Calu3 (cell line): Measurements from ENCODE around the gene RFTN1. TPM values are rescaled to one million over a fixed set of nuclear protein-coding genes. Genes with fewer than 3 reads are reported as not detected.

Experiments used
- BruUV-seq: library from RNA; stranded (reverse); fragments of 400-500 nt; replicated peaks from 2 replicates; lab custom pipeline; 2021; lab: Mats Ljungman, UMichigan
- CTCF ChIA-PET: fragments of 300-600 bp; sonication (Branson Sonifier 250); formaldehyde crosslinking; loops from one replicate; lab custom pipeline; 2022; ENCODE audit warnings: antibody characterized with exemption; lab: Charles Lee
- DNase-seq: peaks from one replicate; pipeline ENCODE4 v3.0.0; 2022
- H3K27ac Mint-ChIP-seq: one replicate; pipeline ENCODE4 v1.8.0; 2022; ENCODE audit warnings: mixed read lengths; ENCODE audit not compliant: unreplicated experiment
- H3K27me3 Mint-ChIP-seq: one replicate; pipeline ENCODE4 v1.8.0; 2022; ENCODE audit warnings: mixed read lengths; ENCODE audit not compliant: unreplicated experiment
- H3K36me3 Mint-ChIP-seq: one replicate; pipeline ENCODE4 v1.8.0; 2022; ENCODE audit warnings: mild to moderate bottlenecking, moderate library complexity, mixed read lengths; ENCODE audit not compliant: insufficient read depth, unreplicated experiment
- H3K4me1 Mint-ChIP-seq: one replicate; pipeline ENCODE4 v1.8.0; 2022; ENCODE audit warnings: mild to moderate bottlenecking, low read depth, mixed read lengths; ENCODE audit not compliant: unreplicated experiment
- H3K4me3 Mint-ChIP-seq: one replicate; pipeline ENCODE4 v1.8.0; 2022; ENCODE audit warnings: mild to moderate bottlenecking, low read depth, moderate library complexity, mixed read lengths; ENCODE audit not compliant: unreplicated experiment
- H3K9me3 Mint-ChIP-seq: one replicate; pipeline ENCODE4 v1.8.0; 2022; ENCODE audit warnings: low read depth, mixed read lengths; ENCODE audit not compliant: unreplicated experiment
- intact Hi-C: fragments of 100-400 bp; cut with micrococcal nuclease; formaldehyde crosslinking; loops from one replicate; pipeline ENCODE4 v1.10.0; 2022; ENCODE audit not compliant: unreplicated experiment
- total RNA-seq: library from RNA; stranded (reverse); gene quantifications from 2 replicates; pipeline ENCODE4 v1.2.3, GENCODE V29; 2022
- TF ChIP-seq, protein P1 (sequence below): fragments of 200-600 bp; IDR thresholded peaks from one replicate; pipeline ENCODE4 v1.8.0; 2022; ENCODE audit warnings: antibody characterized with exemption; ENCODE audit not compliant: unreplicated experiment

RFTN1 gene
- total RNA-seq, 1 experiment from 2014 or later, result 1.6 TPM

DNA sequence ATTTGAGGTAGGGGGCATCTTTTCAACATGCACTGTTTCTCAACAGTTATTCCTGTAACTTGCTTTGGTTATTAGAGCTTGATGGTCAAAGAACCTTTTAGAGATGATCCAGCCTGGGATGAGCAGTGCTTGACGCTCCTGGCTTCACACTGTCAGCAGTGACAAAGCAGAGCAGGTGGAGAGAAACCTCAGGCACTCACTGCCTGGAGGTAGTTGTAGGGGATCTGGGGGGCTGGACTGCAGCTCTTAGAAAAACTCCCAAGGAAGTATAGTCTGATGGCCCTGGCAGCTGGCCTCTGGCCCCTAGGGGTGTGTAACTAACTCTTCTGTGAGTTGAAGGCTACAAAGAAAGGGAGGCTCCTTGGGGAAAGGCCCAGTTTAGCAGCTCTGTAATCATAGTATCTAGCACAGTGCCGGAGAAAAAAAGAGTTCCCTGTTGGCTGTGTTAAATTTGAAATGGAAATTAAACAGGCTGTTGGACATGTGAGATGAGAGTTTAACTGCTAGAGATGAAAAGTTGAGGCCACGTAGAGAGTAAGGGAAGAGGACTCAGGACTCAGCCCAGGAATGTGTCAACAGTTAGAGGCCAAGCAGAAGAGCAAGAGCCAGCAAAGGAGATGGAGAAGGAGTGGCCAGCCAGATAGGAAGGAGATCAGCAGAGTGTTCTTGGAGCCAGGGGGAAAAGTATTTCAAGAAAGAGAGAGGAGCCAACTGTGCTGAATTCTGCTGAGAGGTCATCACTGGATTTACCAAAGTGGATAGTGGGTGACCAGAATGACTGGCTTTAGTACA lies 234.3 kb downstream of the RFTN1 start:
- no peak overlapping the region for H3K27ac Mint-ChIP-seq
- H3K9me3 Mint-ChIP-seq, result no peaks in the 10 kb centered on the region
- CTCF ChIA-PET, result no interaction called here
- H3K27me3 Mint-ChIP-seq, result no peaks in the 10 kb centered on the region
- no TSS peak for BruUV-seq
- no peaks in the 10 kb centered on the region for H3K4me1 Mint-ChIP-seq
- intact Hi-C loops, result no loop called here
- no peak overlapping the region for H3K4me3 Mint-ChIP-seq
- no peak for DNase-seq
- H3K36me3 Mint-ChIP-seq, result peaks cover 6% of the 10 kb centered on the region
- TF ChIP-seq, protein P1, sequence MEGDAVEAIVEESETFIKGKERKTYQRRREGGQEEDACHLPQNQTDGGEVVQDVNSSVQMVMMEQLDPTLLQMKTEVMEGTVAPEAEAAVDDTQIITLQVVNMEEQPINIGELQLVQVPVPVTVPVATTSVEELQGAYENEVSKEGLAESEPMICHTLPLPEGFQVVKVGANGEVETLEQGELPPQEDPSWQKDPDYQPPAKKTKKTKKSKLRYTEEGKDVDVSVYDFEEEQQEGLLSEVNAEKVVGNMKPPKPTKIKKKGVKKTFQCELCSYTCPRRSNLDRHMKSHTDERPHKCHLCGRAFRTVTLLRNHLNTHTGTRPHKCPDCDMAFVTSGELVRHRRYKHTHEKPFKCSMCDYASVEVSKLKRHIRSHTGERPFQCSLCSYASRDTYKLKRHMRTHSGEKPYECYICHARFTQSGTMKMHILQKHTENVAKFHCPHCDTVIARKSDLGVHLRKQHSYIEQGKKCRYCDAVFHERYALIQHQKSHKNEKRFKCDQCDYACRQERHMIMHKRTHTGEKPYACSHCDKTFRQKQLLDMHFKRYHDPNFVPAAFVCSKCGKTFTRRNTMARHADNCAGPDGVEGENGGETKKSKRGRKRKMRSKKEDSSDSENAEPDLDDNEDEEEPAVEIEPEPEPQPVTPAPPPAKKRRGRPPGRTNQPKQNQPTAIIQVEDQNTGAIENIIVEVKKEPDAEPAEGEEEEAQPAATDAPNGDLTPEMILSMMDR, result no peak

DNA sequence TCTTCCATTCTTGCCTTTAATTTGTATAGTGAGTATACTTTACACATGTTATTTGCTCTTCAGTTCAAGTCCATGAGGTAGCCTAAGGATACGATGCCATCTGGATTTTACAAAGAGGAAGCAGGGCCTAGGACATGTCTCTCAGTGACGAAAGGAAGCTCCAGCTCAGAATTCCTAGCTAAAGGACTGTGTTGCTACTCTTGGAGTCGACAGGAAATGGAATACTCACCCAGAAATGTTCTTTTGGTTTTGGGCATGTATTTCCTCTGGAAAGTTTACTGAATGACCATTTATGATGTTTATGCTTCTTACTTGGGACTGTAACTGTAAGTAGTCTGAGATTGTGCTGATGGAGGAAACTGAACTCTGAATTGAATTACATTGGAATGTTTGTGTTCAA lies 236.0 kb downstream of the RFTN1 start:
- no peak overlapping the region for H3K4me3 Mint-ChIP-seq
- H3K36me3 Mint-ChIP-seq, result peaks cover 6% of the 10 kb centered on the region
- DNase-seq, result no peak
- no peak overlapping the region for H3K27ac Mint-ChIP-seq
- no peaks in the 10 kb centered on the region for H3K9me3 Mint-ChIP-seq
- BruUV-seq, result no TSS peak
- intact Hi-C loops, result no loop called here
- no peaks in the 10 kb centered on the region for H3K4me1 Mint-ChIP-seq
- no peaks in the 10 kb centered on the region for H3K27me3 Mint-ChIP-seq
- CTCF ChIA-PET, result no interaction called here
- TF ChIP-seq, protein P1, result no peak

DNA sequence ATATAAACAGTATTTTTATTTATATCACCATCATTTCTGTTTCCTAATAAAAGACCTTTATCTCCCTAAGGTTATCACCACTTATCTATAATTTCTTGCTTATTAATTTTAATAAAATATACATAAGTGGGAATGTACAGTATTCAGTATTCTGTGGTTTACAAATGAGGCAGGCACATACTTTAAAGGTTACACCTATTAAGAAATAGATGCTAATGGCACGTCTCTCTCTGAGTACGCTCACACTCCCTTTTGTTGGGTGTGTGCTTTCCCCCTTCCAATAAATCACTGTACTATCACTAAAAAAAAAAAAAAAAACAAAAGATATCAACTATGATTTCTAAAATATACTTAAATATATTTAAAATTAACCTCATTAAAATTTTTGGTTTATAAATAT lies 239.6 kb downstream of the RFTN1 start:
- Mint-ChIP-seq H3K9me3 (no peaks in the 10 kb centered on the region), H3K4me1 (no peaks in the 10 kb centered on the region), H3K27ac (no peak overlapping the region), H3K36me3 (no peaks in the 10 kb centered on the region), H3K4me3 (no peak overlapping the region), H3K27me3 (no peaks in the 10 kb centered on the region)
- no TSS peak for BruUV-seq
- DNase-seq, result no peak
- intact Hi-C loops, result no loop called here
- TF ChIP-seq, protein P1, result no peak
- CTCF ChIA-PET, result no interaction called here

DNA sequence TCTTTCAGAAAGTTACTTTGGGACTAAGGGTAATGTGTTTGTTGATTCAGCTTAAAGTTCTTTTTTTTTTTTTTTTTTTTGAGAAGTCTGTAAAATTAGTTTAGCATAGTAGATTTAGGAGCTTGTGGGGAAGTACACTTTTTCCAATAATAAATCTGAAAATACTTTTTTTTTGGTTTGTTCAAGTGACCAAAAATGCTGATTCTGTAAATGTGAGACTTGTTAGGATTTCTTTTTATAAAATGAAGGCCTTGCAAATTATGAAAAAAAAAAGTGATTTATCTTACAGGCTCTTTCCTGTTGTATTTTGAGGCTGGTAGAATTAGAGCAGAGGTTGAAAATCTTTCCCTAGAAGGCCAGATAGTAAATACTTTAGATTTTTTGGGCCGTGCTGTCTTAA lies 240.9 kb downstream of the RFTN1 start:
- peaks cover under 1% of the 10 kb centered on the region for H3K4me1 Mint-ChIP-seq
- intact Hi-C loops, result no loop called here
- CTCF ChIA-PET, result no interaction called here
- H3K4me3 Mint-ChIP-seq, result no peak overlapping the region
- DNase-seq, result no peak
- H3K9me3 Mint-ChIP-seq, result no peaks in the 10 kb centered on the region
- no TSS peak for BruUV-seq
- no peaks in the 10 kb centered on the region for H3K36me3 Mint-ChIP-seq
- TF ChIP-seq, protein P1, result no peak
- no peaks in the 10 kb centered on the region for H3K27me3 Mint-ChIP-seq
- no peak overlapping the region for H3K27ac Mint-ChIP-seq
